BJ (cell line): ENCODE results near the gene RAB1A. TPM values are rescaled to one million over a fixed set of nuclear protein-coding genes. Genes with fewer than 3 reads are reported as not detected.

ENCODE experiments used
- CTCF ChIA-PET: fragments of 350-600 bp; formaldehyde crosslinking; extraction: SDS; loops from one replicate; lab custom pipeline; 2021; ENCODE audit warnings: antibody characterized with exemption, inconsistent platforms; lab: Yijun Ruan, JAX
- POLR2A ChIA-PET: fragments of 300-600 bp; sonication (Branson Sonifier 250); formaldehyde crosslinking; extraction: SDS; loops from one replicate; lab custom pipeline; 2021; ENCODE audit warnings: antibody characterized with exemption; lab: Charles Lee
- DNase-seq: peaks from one replicate; pipeline ENCODE4 v3.0.0-alpha.2; 2011; ENCODE audit warnings: low read depth
- H3K27me3 ChIP-seq: 2 replicates; pipeline ENCODE4 v1.6.0; 2011; ENCODE audit warnings: low read length; ENCODE audit not compliant: control insufficient read depth, insufficient read depth
- H3K36me3 ChIP-seq: 2 replicates; pipeline ENCODE4 v1.5.1; 2011; ENCODE audit warnings: low read length; ENCODE audit not compliant: control insufficient read depth, insufficient read depth
- H3K4me3 ChIP-seq: 2 replicates; pipeline ENCODE4 v1.5.1; 2011; ENCODE audit warnings: low read depth, mild to moderate bottlenecking, control low read depth, low read length
- polyA plus RNA-seq: library from polyadenylated mRNA; depleted of rRNA; stranded (reverse); fragments of >200 nt; gene quantifications from 2 replicates; pipeline ENCODE4 v1.2.3, GENCODE V29; 2011
- TF ChIP-seq, protein P1 (sequence below): IDR thresholded peaks from 2 replicates; pipeline ENCODE4 v1.5.1; 2011; ENCODE audit warnings: low read depth, mild to moderate bottlenecking, control low read depth, inconsistent platforms, low read length, moderate library complexity; ENCODE audit not compliant: insufficient read depth

Gene RAB1A
- polyA plus RNA-seq, 1 experiment, result 90.6 TPM

DNA sequence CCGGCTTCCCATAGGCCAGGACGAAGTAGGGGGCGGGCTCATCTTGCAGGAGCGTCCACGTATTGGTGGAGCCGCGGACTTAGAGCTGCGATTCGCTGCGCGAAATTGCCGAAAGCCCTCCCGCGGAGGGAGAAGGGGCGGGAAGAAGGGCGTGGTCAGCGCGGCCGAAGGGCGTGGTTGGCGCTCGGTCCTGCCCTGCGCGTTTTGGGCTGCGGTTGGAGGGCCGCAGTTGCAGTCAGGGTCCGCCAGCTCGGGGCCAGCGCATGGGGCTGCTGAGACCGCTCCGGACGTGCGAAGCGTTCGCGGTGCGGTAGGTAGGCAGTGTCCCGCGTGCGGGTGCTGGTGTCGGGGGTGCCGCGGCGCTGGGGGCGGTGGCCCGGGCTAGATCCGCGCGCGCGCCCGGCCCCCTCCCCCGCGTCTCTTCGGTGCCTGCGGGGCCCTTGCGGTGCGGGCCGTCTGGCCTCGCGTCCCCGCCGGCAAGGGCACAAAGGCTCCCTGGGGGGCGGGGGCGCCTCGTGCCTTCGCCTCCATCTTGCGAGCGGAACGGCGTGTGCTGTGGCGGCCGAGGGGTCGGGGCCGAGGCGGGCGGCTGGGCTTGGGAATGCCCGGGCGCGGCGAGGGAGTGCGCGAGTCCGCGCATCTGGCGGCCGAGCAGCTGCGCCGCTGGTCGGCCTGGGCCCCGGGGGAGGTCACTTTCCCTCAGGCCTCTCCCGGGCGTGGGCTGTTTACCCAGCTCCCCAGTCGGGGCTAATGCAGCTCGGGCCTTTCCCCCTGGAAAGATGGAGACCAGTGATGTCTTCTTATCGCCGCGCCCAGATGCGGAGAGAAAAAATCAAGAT lies 73.5 kb downstream of the RAB1A start, which contains the start of gene CEP68:
CEP68 (plus strand) TSS at position 202 of the 839 bp plus-strand sequence. CDS start 13,029 bp downstream, outside the sequence.
- H3K4me3 ChIP-seq, result peak within 1 kb of the TSS; percentile 52
- TF ChIP-seq, protein P1, sequence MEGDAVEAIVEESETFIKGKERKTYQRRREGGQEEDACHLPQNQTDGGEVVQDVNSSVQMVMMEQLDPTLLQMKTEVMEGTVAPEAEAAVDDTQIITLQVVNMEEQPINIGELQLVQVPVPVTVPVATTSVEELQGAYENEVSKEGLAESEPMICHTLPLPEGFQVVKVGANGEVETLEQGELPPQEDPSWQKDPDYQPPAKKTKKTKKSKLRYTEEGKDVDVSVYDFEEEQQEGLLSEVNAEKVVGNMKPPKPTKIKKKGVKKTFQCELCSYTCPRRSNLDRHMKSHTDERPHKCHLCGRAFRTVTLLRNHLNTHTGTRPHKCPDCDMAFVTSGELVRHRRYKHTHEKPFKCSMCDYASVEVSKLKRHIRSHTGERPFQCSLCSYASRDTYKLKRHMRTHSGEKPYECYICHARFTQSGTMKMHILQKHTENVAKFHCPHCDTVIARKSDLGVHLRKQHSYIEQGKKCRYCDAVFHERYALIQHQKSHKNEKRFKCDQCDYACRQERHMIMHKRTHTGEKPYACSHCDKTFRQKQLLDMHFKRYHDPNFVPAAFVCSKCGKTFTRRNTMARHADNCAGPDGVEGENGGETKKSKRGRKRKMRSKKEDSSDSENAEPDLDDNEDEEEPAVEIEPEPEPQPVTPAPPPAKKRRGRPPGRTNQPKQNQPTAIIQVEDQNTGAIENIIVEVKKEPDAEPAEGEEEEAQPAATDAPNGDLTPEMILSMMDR, result no peak
- POLR2A ChIA-PET, result interaction anchor here (0.5 kb wide), 1 partner anchor 9 kb away, joined by 3 read pairs; no protein-coding TSS in a partner anchor
- no peaks in the 10 kb centered on the region for H3K36me3 ChIP-seq
- no peaks in the 10 kb centered on the region for H3K27me3 ChIP-seq
- DNase-seq, result peak; percentile 83
- CTCF ChIA-PET, result interaction anchor here (0.6 to 2.7 kb wide), 7 partner anchors 8 to 140 kb away, joined by 3 to 10 read pairs (median 4); no protein-coding TSS in a partner anchor

DNA sequence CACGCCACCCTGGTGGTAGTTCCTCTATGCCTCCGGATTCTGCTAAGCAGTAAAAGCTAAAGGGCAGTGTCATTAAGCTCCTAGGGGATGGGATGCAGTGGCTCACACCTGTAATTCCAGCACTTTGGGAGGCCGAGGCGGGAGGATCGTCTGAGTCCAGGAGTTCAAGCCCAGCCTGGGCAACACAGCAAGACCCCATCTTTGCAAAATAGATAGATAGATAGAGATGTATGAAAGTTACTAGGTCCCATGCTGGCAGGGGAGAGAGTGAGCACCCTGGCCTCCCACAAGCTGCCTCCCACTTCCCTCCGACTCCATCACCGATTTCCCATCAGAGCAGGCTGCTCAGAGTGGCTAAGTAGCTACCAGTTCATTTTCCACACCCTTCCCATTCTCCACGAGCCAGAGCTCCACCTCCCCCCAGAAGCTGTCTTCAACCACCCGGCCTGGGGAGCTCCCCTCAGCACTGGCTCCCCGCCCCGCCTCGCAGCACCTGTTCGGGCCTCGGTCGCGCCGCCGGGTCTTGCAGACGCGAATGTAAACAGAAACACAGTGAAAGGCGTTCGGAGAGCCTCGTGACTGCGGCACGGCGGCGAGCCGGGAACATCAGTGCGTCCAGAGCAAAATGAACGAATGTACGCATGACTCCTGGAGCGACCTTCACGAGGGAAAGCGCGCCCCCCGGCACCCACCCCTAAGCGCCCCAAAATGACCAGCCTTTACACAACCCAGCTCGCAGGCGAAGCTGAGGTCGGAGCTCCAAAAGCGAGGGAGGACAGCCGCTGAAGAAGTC lies 74.3 kb downstream of the RAB1A start:
- Histone ChIP-seq H3K4me3 (peak overlapping the region; percentile 52), H3K27me3 (no peaks in the 10 kb centered on the region), H3K36me3 (no peaks in the 10 kb centered on the region)
- no peak for DNase-seq
- CTCF ChIA-PET, result interaction anchor here (0.8 to 2.7 kb wide), 6 partner anchors 9 to 141 kb away, joined by 3 to 10 read pairs (median 4); no protein-coding TSS in a partner anchor
- POLR2A ChIA-PET, result interaction anchor here (0.5 to 0.7 kb wide), 2 partner anchors 10 to 210 kb away, joined by 3 read pairs; no protein-coding TSS in a partner anchor
- TF ChIP-seq, protein P1, result no peak

DNA sequence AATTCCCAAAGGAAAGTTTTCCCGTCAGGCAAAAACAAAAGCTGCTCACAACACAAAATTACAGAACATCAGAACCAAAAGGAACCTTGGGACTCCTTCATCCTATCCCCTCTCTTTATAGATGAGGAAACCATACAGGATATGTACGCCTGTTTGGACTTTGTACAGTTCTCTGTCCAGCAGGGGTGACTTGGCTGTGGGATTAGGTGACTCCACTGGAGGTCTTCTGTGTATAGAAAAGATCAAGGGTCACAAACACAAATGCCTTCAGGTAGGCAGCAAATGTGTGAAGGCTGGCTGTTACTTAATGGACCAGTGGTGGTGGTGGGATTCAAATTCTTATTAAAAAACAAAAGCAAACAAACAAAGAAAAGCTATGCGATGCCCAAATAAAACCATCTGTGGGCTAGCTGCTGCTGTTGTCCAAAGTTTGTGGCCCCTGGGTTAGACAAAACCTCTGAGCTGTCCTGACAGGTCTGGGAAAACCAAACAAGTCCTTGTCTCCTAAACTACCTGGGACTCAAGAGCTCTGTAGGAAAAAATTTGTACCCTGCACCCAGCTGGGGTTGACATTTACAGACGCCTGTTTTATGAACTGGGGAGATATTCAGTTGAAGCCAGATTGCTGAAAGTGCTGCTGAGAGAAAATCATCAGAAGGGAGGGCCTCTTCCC lies 75.0 kb downstream of the RAB1A start:
- ChIA-PET POLR2A (interaction anchor here (0.7 kb wide), 1 partner anchor 210 kb away, joined by 3 read pairs; no protein-coding TSS in a partner anchor), CTCF (interaction anchor here (1.3 to 2.7 kb wide), 3 partner anchors 9 to 138 kb away, joined by 3 to 10 read pairs (median 6); no protein-coding TSS in a partner anchor)
- TF ChIP-seq, protein P1, result no peak
- DNase-seq, result no peak
- no peaks in the 10 kb centered on the region for H3K36me3 ChIP-seq
- H3K27me3 ChIP-seq, result no peaks in the 10 kb centered on the region
- H3K4me3 ChIP-seq, result no peak overlapping the region

DNA sequence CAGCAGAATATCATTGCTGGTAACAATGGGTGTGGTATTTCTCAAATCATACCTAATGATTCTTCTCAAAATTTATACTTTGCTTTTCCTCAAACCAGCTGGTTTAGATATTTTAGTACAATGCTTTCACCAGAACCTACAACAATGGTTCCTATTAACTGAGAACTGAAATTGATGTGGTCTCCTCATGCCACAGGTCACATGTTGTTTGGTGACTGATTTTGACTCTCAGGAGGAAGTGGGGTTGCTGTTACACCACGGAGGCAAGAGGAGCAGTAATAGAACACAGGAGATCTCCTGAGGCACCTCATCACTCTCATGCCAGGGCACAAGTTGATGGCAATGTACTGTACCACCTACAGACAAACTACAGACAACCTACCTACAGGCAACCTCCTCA lies 76.7 kb downstream of the RAB1A start:
- no peaks in the 10 kb centered on the region for H3K36me3 ChIP-seq
- no peaks in the 10 kb centered on the region for H3K27me3 ChIP-seq
- ChIA-PET POLR2A (no interaction called here), CTCF (interaction anchor here (0.6 to 1.3 kb wide), 3 partner anchors 13 to 520 kb away, joined by 3 to 4 read pairs (median 4); no protein-coding TSS in a partner anchor)
- H3K4me3 ChIP-seq, result no peak overlapping the region
- DNase-seq, result no peak
- TF ChIP-seq, protein P1, result no peak
